22Rv1 (cell line): ENCODE data around the gene SF3B6.
A peak's percentile ranks its signal among the peaks of the same experiment; 100 is the strongest.
"Not testable (repeated sequence)": the region's sequence is repeated elsewhere in the genome, so short reads cannot be mapped to it uniquely, and the experiment has no call there.

ENCODE experiments used
- H3K27ac ChIP-seq: fragments of 450-650 bp; 2 replicates; pipeline ENCODE4 v1.5.1; 2017
- CTCF ChIP-seq: fragments of 450-650 bp; IDR thresholded peaks from 2 replicates; pipeline ENCODE4 v1.5.1; 2017; ENCODE audit warnings: mild to moderate bottlenecking
- ZFX ChIP-seq: fragments of 450-650 bp; IDR thresholded peaks from 2 replicates; pipeline ENCODE4 v1.6.1; 2017; ENCODE audit warnings: antibody characterized with exemption, borderline replicate concordance

Gene SF3B6

DNA sequence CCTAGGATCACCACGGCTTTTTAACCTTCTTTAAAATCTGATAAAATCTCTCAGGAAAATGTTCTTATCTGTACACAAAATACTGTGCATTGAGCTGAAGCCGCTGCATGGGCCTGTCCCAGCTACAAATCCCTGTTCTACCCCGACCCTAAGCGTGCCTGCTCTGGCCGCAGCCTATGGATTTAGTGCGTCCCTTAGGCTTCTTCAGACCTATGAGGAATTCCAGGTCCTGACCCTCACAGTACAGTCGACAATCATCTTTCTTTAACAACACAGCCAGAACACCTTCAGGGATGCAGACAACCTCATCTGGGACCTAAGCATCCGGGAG lies 28.5 kb downstream of the SF3B6 start:
- H3K27ac ChIP-seq = peak overlapping the region; percentile 77
- TF ChIP-seq ZFX (no peak), CTCF (no peak)

DNA sequence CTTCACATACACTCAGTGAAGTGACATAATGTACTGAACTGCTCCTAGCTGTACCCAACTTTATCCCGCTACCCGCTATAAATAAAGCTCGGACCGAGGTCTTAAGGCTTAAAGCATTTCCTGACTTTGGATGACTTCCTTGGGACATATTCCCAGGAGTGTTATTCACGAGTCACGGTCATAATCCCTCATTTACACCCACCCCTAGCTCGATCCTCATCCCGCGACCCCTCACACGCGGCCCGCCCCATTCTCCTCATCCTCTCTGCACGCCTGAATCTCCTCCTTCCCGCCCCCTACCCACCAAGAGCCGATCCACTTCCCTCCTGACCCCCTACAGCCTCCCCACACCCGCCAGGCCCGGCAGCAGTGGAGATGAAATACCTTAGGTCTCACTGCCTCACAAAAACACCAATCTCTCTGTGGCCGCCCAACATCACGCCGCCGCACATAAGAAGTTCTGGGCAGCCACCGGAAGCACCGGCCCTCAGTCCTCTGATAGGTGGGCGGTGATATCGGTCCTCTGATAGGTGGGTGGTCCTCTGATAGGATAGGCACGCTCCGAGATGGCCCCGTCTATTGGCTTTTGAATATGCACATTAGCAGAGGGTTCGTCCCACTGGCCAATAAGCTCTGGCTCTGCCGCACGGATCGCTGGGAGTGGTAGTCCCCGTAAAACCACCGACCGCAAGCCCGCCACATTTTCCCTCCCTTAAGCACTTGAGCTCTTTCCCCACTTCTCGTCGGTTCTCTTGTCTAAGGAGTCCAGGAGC lies 29.0 kb downstream of the SF3B6 start, which contains the start of gene WDCP:
Gene WDCP (minus strand): TSS at position 462 of the 773 bp plus-strand sequence. CDS start 7,897 bp downstream, outside the sequence.
- H3K27ac ChIP-seq = peak within 1 kb of the TSS; percentile 77
- TF ChIP-seq CTCF (no peak), ZFX (no peak)

DNA sequence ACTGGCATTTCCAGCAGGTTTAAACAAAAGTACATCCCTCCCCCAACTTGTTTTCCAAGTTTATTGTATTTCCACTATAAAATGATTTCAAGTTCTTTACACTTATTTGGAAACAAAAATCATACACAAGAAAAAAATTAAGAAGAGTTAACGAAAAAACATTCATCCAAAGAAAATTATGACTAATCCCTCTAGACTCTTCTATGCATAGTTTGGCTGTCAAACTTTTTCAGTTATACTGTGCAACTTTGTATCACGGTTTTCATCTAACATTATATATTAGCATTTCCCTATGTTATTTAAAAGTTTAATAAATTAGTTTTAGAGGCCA lies 29.6 kb downstream of the SF3B6 start:
- TF ChIP-seq CTCF = no peak
- no peak for TF ChIP-seq ZFX
- H3K27ac ChIP-seq = peak overlapping the region; percentile 77

- TF ChIP-seq CTCF (no peak), ZFX (no peak)
- H3K27ac ChIP-seq = no peak overlapping the region
Observed at GRCh38 chr2:24045511-24046508, 30.3 kb downstream of the SF3B6 start.

DNA sequence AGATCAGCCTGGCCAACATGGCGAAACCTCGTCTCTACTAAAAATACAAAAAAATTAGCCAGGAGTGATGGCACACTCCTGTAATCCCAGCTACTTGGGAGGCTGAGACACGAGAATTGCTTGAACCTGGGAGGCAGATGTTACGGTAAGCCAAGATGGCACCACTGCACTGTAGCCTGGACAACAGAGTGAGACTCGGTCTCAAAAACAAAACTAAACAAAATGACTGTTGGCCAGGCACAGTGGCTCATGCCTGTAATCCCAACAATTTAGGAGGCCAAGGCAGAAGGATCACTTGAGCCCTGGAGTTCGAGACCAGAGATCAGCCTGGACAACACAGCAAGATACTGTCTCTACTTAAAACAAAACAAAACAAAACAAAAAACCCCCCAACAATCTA lies 33.0 kb downstream of the SF3B6 start:
- not testable (repeated sequence) for H3K27ac ChIP-seq

DNA sequence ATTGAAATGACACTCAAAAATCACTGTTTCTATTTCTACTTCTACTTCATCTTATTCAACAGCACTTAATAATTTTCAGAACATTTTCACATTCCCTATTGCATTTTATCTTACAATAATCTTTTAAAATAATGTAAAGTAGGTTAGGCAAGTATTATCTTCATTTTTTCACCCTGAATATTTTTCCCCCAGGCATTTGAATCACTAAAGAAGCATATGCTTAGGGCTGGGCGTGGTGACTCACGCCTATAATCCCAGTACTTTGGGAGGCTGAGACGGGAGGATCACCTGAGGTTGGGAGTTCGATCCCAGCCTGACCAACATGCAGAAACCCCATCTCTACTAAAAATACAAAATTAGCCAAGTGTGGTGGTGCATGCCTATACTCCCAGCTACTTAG lies 35.6 kb downstream of the SF3B6 start:
- H3K27ac ChIP-seq = no peak overlapping the region
- no peak for TF ChIP-seq ZFX
- no peak for TF ChIP-seq CTCF

DNA sequence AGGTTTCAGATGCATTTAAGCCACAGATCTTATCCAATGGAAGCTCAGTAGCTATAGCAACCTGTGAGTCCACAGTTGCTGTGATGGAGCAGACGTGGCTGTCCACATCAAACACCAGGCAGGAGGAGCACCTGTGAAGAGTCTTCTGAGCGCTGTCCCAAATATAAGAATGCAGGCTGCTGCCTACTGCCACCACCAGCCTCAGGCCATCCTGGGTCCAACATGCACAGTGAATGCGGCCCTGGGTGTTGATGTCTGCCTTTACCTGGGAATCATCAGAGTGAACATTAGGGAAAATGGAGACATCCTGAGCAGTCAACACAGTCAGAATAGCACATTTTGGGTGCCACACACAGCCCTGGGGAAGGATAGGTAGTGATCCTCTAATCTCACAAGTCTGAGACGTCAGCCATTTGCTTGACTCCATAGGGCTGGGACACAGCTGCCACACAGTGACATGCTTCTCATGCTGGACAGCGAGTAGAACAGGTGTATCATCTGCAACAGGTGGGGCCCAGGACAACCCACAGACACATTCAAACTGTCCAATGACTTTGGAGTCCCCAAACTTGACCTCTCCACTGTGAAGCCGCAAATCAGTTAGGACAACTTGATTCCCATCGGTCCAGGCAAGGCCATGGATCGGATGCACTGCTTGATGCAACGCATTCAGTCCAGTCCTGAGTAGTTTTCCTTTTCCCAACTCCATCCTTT lies 37.2 kb downstream of the SF3B6 start:
- TF ChIP-seq ZFX (no peak), CTCF (no peak)
- H3K27ac ChIP-seq = no peak overlapping the region
